AG04449 (cell line): Measurements from ENCODE around the gene TCEA2.

Experiments
- CTCF ChIA-PET: fragments of 350-600 bp; formaldehyde crosslinking; extraction: SDS; loops from one replicate; lab custom pipeline; 2021; ENCODE audit warnings: antibody characterized with exemption; lab: Yijun Ruan, JAX
- POLR2A ChIA-PET: fragments of 400-600, 350-600 bp; formaldehyde crosslinking; extraction: SDS; loops from one replicate; lab custom pipeline; 2020; ENCODE audit warnings: antibody characterized with exemption, inconsistent platforms; lab: Yijun Ruan, JAX
- DNase-seq: peaks from one replicate; pipeline ENCODE4 v3.0.0-alpha.2; 2010; ENCODE audit warnings: low read depth, low spot score
- H3K4me3 ChIP-seq: 2 replicates; pipeline ENCODE4 v1.5.1; 2011; ENCODE audit warnings: low read depth, mild to moderate bottlenecking, control low read depth, low read length
- TF ChIP-seq, protein P1 (sequence below): IDR thresholded peaks from one replicate; pipeline ENCODE4 v1.5.1; 2011; ENCODE audit warnings: mild to moderate bottlenecking, moderate library complexity, low read length, control low read depth, inconsistent platforms; ENCODE audit not compliant: insufficient read depth; ENCODE audit errors: missing control alignments

TCEA2 gene

DNA sequence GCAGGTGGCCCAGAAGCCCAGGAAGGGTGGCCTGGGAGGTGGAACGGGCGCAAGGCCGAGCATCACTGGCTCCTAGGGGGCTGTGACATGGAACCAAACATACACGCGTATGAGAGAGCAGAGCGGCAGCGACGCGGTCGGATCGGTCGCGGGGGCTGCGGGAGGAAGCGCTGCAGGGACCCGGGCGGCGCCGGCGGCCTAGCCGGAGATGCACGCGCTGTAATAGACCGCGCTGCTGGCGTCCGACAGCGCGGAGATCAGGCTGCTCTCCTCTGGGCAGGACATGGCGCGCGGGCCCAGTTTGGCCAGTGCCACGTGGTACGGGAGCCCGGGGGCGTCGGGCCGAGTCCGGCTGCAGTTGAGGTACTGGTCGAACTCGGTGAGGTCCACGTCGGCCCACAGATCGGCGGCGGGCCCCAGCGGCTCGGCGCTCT, 15.0 kb upstream of the TCEA2 start:
- CTCF ChIA-PET = interaction anchor here (1.3 kb wide), 1 partner anchor 10 kb away, joined by 4 read pairs; no protein-coding TSS in a partner anchor
- no peak overlapping the region for H3K4me3 ChIP-seq
- TF ChIP-seq, protein P1, sequence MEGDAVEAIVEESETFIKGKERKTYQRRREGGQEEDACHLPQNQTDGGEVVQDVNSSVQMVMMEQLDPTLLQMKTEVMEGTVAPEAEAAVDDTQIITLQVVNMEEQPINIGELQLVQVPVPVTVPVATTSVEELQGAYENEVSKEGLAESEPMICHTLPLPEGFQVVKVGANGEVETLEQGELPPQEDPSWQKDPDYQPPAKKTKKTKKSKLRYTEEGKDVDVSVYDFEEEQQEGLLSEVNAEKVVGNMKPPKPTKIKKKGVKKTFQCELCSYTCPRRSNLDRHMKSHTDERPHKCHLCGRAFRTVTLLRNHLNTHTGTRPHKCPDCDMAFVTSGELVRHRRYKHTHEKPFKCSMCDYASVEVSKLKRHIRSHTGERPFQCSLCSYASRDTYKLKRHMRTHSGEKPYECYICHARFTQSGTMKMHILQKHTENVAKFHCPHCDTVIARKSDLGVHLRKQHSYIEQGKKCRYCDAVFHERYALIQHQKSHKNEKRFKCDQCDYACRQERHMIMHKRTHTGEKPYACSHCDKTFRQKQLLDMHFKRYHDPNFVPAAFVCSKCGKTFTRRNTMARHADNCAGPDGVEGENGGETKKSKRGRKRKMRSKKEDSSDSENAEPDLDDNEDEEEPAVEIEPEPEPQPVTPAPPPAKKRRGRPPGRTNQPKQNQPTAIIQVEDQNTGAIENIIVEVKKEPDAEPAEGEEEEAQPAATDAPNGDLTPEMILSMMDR = no peak
- POLR2A ChIA-PET = no interaction called here
- no peak for DNase-seq

DNA sequence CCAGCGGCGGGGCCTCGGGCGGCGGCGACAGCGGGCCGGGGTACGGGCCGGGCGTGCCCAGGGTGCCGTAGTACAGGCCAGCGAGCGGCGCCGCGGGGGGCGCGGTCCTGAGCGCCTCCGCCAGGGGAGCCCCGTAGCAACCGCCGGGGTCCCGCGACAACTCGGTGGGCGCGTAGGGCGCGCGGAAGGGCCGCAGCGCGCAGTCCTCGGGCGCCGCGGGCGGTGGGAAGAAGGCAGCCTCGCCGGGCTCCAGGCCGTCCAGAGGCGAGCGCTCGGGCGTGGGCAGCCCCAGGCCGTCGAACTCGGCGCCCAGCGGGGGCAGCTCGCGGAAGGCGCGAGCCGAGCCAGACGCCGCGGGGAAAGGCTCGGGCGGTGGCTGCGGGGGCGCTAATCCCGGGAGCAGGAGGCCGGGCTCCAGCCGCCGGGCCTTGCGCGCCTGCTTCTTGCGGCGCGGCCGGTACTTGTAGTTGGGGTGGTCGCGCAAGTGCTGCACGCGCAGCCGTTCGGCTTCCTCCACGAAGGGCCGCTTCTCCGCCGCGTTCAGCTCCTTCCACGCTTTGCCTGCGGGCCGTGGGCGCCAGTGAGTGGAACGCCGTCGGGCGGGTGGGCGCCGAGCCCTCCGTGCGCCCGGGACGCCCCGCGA, 14.5 kb upstream of the TCEA2 start:
- no peak for DNase-seq
- ChIA-PET POLR2A (no interaction called here), CTCF (interaction anchor here (1.4 kb wide), 1 partner anchor 73 kb away, joined by 3 read pairs; no protein-coding TSS in a partner anchor)
- no peak overlapping the region for H3K4me3 ChIP-seq
- TF ChIP-seq, protein P1 = no peak

DNA sequence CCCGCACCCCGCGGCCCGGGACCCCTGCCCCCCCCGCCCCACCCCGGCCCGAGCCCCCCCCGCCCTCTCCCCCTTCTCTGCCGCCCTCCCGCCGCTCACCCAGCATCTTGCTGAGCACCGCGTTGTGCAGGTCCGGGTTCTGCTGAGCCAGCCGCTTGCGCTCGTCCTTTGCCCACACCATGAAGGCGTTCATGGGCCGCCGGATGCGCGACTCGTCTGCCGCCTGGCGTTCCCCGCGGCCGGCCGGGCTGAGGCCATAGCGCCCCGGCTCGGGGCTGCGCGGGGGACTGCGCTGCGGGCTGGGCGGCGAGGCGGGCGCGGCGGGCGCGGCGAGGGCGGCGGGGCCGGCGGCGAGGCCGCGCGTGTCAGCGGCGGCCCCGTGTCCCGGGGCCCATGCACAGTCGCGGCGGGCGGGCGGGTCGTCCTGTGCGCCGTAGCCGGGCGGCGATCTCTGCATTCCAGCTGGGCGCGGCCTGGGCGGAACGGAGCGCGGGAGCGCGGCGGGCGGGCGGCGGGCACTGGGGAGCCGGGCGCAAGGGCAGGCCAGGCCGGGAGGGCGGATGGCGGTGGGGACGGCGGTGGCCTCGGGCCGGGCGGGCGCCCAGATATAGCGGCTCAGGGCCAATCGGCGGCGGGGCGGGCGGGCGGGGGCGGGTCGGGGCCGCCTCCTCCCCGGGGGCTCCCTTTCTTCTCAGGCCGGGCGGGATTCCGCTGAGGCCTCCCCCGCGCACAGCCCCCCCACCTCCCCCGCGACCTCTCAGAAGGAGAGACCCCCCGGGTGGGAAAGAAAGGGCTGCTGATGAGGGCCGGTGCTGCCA, 13.7 kb upstream of the TCEA2 start, which contains the start of gene SOX18:
SOX18 (minus strand) TSS at position 580 of the 818 bp plus-strand sequence; CDS start at position 457, 123 bp downstream.
- ChIA-PET POLR2A (no interaction called here), CTCF (interaction anchor here (1.4 kb wide), 1 partner anchor 72 kb away, joined by 3 read pairs; no protein-coding TSS in a partner anchor)
- TF ChIP-seq, protein P1 = no peak
- H3K4me3 ChIP-seq = no peak within 1 kb of the TSS
- no peak for DNase-seq

DNA sequence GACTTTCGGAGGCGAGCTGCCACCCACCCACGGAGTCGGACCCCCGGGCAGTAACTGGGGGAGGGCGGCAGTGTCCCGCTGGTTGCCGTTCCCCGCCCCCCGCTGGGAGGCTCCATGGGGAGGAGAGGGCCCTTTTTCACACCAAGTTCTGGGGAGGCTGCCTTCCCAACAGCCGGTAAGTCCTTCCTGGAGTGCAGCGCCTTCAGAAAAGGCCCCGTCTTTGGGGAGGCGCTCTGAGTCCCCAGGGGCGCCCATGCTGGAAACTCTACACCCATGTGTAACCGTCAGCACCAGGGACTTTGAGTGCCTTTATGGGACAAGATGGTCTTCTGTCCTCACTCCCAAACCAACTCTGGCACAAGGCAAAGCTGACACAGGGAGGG, 13.1 kb upstream of the TCEA2 start:
- TF ChIP-seq, protein P1 = no peak
- POLR2A ChIA-PET = interaction anchor here (0.5 kb wide), 1 partner anchor 93 kb away, joined by 3 read pairs; the partner anchor contains the start of gene UCKL1

DNA sequence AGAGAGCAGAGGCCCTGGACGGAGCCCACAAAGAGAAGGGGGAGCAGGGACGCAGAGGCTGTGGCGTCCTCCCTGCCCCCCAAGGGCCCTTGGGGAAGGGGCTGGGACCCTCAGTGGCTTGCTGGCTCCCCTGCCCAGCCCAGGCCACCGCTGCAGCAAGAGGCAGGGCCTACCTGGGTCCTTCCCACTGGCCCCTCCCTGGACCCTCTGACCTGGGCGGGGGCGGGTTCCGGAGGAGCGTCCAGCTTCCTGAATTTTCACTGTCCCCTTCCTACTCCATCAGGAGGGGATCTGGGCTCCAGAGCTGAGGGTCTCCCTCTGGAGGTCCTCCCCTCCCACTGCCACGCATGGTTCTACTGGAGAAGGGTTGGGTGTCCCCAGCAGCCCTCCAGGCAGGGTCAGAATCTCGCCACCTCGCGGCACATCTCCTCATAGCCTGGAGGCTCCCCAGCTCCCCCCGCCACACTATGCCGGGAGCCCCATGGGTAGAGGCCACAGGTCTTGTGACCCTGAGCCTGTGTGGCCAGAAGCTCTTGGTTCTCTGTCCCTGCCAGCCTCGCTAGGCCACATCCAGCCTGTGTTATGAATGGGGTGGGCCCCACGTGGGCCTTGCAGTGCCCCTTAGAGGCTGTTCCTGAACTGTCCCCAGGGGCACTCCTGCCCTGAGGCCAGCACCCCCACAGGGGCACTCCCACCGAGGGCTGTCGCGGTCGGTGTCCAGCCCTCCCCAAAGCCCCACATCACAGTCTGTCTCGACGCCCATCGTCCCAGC, 12.6 kb upstream of the TCEA2 start:
- CTCF ChIA-PET = interaction anchor here (0.8 to 1.4 kb wide), 3 partner anchors 9 to 71 kb away, joined by 3 read pairs; no protein-coding TSS in a partner anchor
- POLR2A ChIA-PET = interaction anchor here (0.5 kb wide), 1 partner anchor 94 kb away, joined by 3 read pairs; the partner anchor contains the start of gene UCKL1

More for the DNA sequence above, 13.1 kb upstream of the TCEA2 start:
- CTCF ChIA-PET = interaction anchor here (0.9 to 1.4 kb wide), 2 partner anchors 9 to 72 kb away, joined by 3 read pairs; no protein-coding TSS in a partner anchor
- DNase-seq = no peak
- H3K4me3 ChIP-seq = no peak overlapping the region

More for the DNA sequence above, 12.6 kb upstream of the TCEA2 start:
- no peak for DNase-seq
- H3K4me3 ChIP-seq = no peak overlapping the region
- TF ChIP-seq, protein P1 = no peak
